GM21423 (cell line): ENCODE data around the gene POLR1A.

Source experiments
- ATAC-seq: cut with Tn5 transposase; IDR thresholded peaks from one replicate; pipeline ENCODE4 v1.9.1; 2021; ENCODE audit warnings: mild to moderate bottlenecking, moderate library complexity; ENCODE audit not compliant: unreplicated experiment

POLR1A gene

GRCh38 chr2:86097114-86097896 lies 8.4 kb downstream of the POLR1A start:
- ATAC-seq = no peak

GRCh38 chr2:86094229-86094628 lies 11.5 kb downstream of the POLR1A start:
- no peak for ATAC-seq

GRCh38 chr2:86087936-86088850 lies 17.5 kb downstream of the POLR1A start:
- no peak for ATAC-seq

GRCh38 chr2:86082756-86083155 lies 22.9 kb downstream of the POLR1A start:
- ATAC-seq = no peak

GRCh38 chr2:86081724-86082123 lies 24.0 kb downstream of the POLR1A start:
- ATAC-seq = no peak

- peak; percentile 78 for ATAC-seq
These were observed 25.4 kb downstream of the POLR1A start for GRCh38 chr2:86079981-86080911.

- no peak for ATAC-seq
These were observed 26.7 kb downstream of the POLR1A start for GRCh38 chr2:86078774-86079545.

- ATAC-seq = no peak
These were observed 29.8 kb downstream of the POLR1A start for GRCh38 chr2:86075886-86076285.

GRCh38 chr2:86074811-86075210 lies 30.9 kb downstream of the POLR1A start:
- no peak for ATAC-seq

- no peak for ATAC-seq
These were observed 31.4 kb downstream of the POLR1A start for GRCh38 chr2:86074256-86074655.

GRCh38 chr2:86073225-86073624 lies 32.5 kb downstream of the POLR1A start:
- no peak for ATAC-seq

- peak; percentile 74 for ATAC-seq
These were observed 33.3 kb downstream of the POLR1A start for GRCh38 chr2:86072271-86072858.

- ATAC-seq = no peak
These were observed 34.8 kb downstream of the POLR1A start for GRCh38 chr2:86070868-86071267.

- ATAC-seq = no peak
These were observed 35.8 kb downstream of the POLR1A start for GRCh38 chr2:86069783-86070339.

- ATAC-seq = no peak
These were observed 36.5 kb downstream of the POLR1A start for GRCh38 chr2:86069091-86069685.

- no peak for ATAC-seq
These were observed 37.0 kb downstream of the POLR1A start for GRCh38 chr2:86068648-86069047.

GRCh38 chr2:86068136-86068588 lies 37.5 kb downstream of the POLR1A start:
- ATAC-seq = peak; percentile 51

GRCh38 chr2:86066915-86067314 lies 38.8 kb downstream of the POLR1A start:
- no peak for ATAC-seq
